Mesenchymal stem cell (in vitro differentiated cells and primary cell): ENCODE data around the gene SUPT3H.
"Not testable (repeated sequence)": the region's sequence is repeated elsewhere in the genome, so short reads cannot be mapped to it uniquely, and the experiment has no call there.

Experiments
- DNase-seq: peaks from one replicate; pipeline ENCODE4 v3.0.0-alpha.2; 2013
- H2AFZ ChIP-seq: one replicate; pipeline ENCODE4 v1.6.1; 2013; ENCODE audit warnings: low read depth, mild to moderate bottlenecking, control low read depth, inconsistent platforms, low read length, moderate library complexity
- H2AK5ac ChIP-seq: 2 replicates; pipeline ENCODE4 v1.6.1; 2013; ENCODE audit warnings: low read length, moderate library complexity, mild to moderate bottlenecking, inconsistent platforms; ENCODE audit not compliant: severe bottlenecking
- H2BK120ac ChIP-seq: one replicate; pipeline ENCODE4 v1.6.1; 2013; ENCODE audit warnings: low read depth, mild to moderate bottlenecking, inconsistent platforms, low read length, moderate library complexity
- H2BK12ac ChIP-seq, 2 experiments: one replicate each; pipeline ENCODE4 v1.6.1; 2013; ENCODE audit warnings: inconsistent platforms in 2 of 2, low read length in 2 of 2, mild to moderate bottlenecking in 2 of 2, moderate library complexity in 2 of 2, control low read depth in 1 of 2
- H2BK15ac ChIP-seq: one replicate; pipeline ENCODE4 v1.6.1; 2013; ENCODE audit warnings: mild to moderate bottlenecking, low read depth, inconsistent platforms; ENCODE audit not compliant: poor library complexity, severe bottlenecking
- H2BK5ac ChIP-seq: 2 replicates; pipeline ENCODE4 v1.6.1; 2013; ENCODE audit warnings: low read depth, mild to moderate bottlenecking, low read length, control low read depth, inconsistent platforms; ENCODE audit not compliant: poor library complexity, severe bottlenecking
- H3K14ac ChIP-seq, 2 experiments: one replicate each; pipeline ENCODE4 v1.6.1; 2013; ENCODE audit warnings: inconsistent platforms in 2 of 2, low read length in 2 of 2, control low read depth in 1 of 2, mild to moderate bottlenecking in 1 of 2, moderate library complexity in 1 of 2
- H3K18ac ChIP-seq, 2 experiments: one replicate each; pipeline ENCODE4 v1.6.1; 2013; ENCODE audit warnings: inconsistent platforms in 2 of 2, low read length in 2 of 2, control low read depth in 1 of 2, low read depth in 1 of 2, mild to moderate bottlenecking in 1 of 2
- H3K23ac ChIP-seq, 2 experiments: one replicate each; pipeline ENCODE4 v1.6.1; 2013; ENCODE audit warnings: inconsistent platforms in 2 of 2, low read length in 2 of 2, mild to moderate bottlenecking in 2 of 2, moderate library complexity in 2 of 2, control low read depth in 1 of 2
- H3K27ac ChIP-seq: 2 replicates; pipeline ENCODE4 v1.5.1; 2013; ENCODE audit warnings: mild to moderate bottlenecking, moderate library complexity, low read length, control low read depth, inconsistent platforms; ENCODE audit not compliant: poor library complexity, severe bottlenecking
- H3K27me3 ChIP-seq, 2 experiments: 2 replicates each; pipeline versions ENCODE4 v1.6.1 to v1.7.0; 2013; ENCODE audit warnings: low read length in 2 of 2, mild to moderate bottlenecking in 2 of 2, moderate library complexity in 2 of 2, control low read depth in 1 of 2, inconsistent platforms in 1 of 2; ENCODE audit not compliant: control insufficient read depth in 1 of 2, insufficient read depth in 1 of 2
- H3K36me3 ChIP-seq, 2 experiments: 2 replicates each; pipeline versions ENCODE4 v1.6.1 to v1.7.0; 2013; ENCODE audit warnings: low read length in 2 of 2, control low read depth in 1 of 2, inconsistent platforms in 1 of 2, low read depth in 1 of 2, mild to moderate bottlenecking in 1 of 2; ENCODE audit not compliant: insufficient read depth in 2 of 2, control insufficient read depth in 1 of 2
- H3K4ac ChIP-seq, 2 experiments: one replicate each; pipeline ENCODE4 v1.6.1; 2013; ENCODE audit warnings: inconsistent platforms in 2 of 2, low read length in 2 of 2, mild to moderate bottlenecking in 2 of 2, moderate library complexity in 2 of 2, control low read depth in 1 of 2, low read depth in 1 of 2
- H3K4me1 ChIP-seq: 2 replicates; pipeline ENCODE4 v1.6.1; 2013; ENCODE audit warnings: low read depth, low read length, control low read depth; ENCODE audit not compliant: control insufficient read depth, insufficient read depth
- H3K4me2 ChIP-seq: 2 replicates; pipeline ENCODE4 v1.6.1; 2013; ENCODE audit warnings: low read length, mild to moderate bottlenecking, inconsistent platforms; ENCODE audit not compliant: poor library complexity, severe bottlenecking
- H3K4me3 ChIP-seq, 2 experiments: 2 replicates each; pipeline versions ENCODE4 v1.5.1 to v1.7.0; 2013; ENCODE audit warnings: low read length in 2 of 2, mild to moderate bottlenecking in 2 of 2, control low read depth in 1 of 2, low read depth in 1 of 2; ENCODE audit not compliant: insufficient read depth in 1 of 2
- H3K79me1 ChIP-seq: replicated peaks from 2 replicates; pipeline ENCODE4 v1.6.1; 2013; ENCODE audit warnings: mild to moderate bottlenecking, control low read depth, low read length, inconsistent platforms; ENCODE audit not compliant: poor library complexity, severe bottlenecking
- H3K9ac ChIP-seq: 2 replicates; pipeline ENCODE4 v1.7.0; 2013; ENCODE audit warnings: mild to moderate bottlenecking, low read length, moderate library complexity
- H3K9me3 ChIP-seq: 2 replicates; pipeline ENCODE4 v1.7.0; 2013; ENCODE audit warnings: mild to moderate bottlenecking, low read length; ENCODE audit not compliant: control insufficient read depth
- H4K8ac ChIP-seq: one replicate; pipeline ENCODE4 v1.6.1; 2013; ENCODE audit warnings: inconsistent platforms, mild to moderate bottlenecking, low read length, moderate library complexity
- H4K91ac ChIP-seq: one replicate; pipeline ENCODE4 v1.6.1; 2013; ENCODE audit warnings: mild to moderate bottlenecking, low read length, inconsistent platforms
- WGBS: methylation state at CpG from one replicate; pipeline ENCODE4 v1.1.7; 2013; ENCODE audit warnings: mixed read lengths; 5-methylcytosine and 5-hydroxymethylcytosine counted together

Gene SUPT3H

DNA sequence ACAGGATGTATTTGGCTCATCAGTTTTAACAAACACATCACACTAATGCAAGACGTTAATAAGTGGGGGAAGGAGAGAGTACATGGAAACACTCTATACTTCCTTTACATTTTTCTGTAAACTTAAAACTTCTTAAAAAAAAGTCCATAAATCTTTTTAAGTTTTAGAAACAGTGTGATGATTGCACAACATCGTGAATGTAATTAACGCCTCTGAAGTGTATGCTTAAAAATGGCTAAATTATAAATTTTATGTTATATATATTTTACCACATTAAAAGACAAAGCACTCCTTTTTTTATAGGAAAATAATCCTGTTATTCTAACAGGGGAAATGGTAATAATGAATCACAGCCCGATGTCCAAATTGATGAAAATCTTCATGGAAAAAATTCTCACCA is 193.7 kb downstream of the SUPT3H start:
- Histone ChIP-seq H3K27ac (no peak overlapping the region), H3K23ac (no peak overlapping the region), H3K4me3 (no peak overlapping the region), H2BK120ac (no peak overlapping the region), H2BK12ac (no peak overlapping the region), H2AFZ (no peak overlapping the region), H3K18ac (no peak overlapping the region), H3K4me1 (no peaks in the 10 kb centered on the region), H3K14ac (no peak overlapping the region), H3K9ac (no peak overlapping the region), H3K27me3 (no peaks in the 10 kb centered on the region), H3K36me3 (no peaks in the 10 kb centered on the region), H3K4me2 (no peak overlapping the region), H3K4ac (no peak overlapping the region), H2BK15ac (no peak overlapping the region), H3K79me1 (peaks cover 6% of the 10 kb centered on the region), H2AK5ac (no peak overlapping the region), H4K8ac (no peak overlapping the region), H2BK5ac (no peak overlapping the region), H3K9me3 (no peaks in the 10 kb centered on the region), H4K91ac (no peak overlapping the region)
- no peak for DNase-seq
- no CpG with 5 or more reads among the region's 4 CpGs for WGBS

DNA sequence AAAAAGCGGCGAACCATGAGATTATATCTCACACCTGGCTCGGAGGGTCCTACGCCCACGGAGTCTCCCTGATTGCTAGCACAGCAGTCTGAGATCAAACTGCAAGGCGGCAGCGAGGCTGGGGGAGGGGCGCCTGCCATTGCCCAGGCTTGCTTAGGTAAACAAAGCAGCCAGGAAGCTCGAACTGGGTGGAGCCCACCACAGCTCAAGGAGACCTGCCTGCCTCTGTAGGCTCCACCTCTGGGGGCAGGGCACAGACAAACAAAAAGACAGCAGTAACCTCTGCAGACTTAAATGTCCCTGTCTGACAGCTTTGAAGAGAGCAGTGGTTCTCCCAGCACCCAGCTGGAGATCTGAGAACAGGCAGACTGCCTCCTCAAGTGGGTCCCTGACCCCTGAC is 201.4 kb downstream of the SUPT3H start:
- H2BK12ac ChIP-seq, H3K14ac ChIP-seq, H4K8ac ChIP-seq, H4K91ac ChIP-seq, H2AFZ ChIP-seq, H3K27ac ChIP-seq, H3K18ac ChIP-seq, DNase-seq, H3K9me3 ChIP-seq, H3K36me3 ChIP-seq, H2AK5ac ChIP-seq, H3K4me2 ChIP-seq, H3K23ac ChIP-seq, H2BK5ac ChIP-seq, H3K79me1 ChIP-seq, H2BK120ac ChIP-seq, H3K9ac ChIP-seq, H3K27me3 ChIP-seq, H3K4me3 ChIP-seq, H3K4me1 ChIP-seq, H2BK15ac ChIP-seq, H3K4ac ChIP-seq: not testable (repeated sequence)
- no CpG with 5 or more reads among the region's 9 CpGs for WGBS

DNA sequence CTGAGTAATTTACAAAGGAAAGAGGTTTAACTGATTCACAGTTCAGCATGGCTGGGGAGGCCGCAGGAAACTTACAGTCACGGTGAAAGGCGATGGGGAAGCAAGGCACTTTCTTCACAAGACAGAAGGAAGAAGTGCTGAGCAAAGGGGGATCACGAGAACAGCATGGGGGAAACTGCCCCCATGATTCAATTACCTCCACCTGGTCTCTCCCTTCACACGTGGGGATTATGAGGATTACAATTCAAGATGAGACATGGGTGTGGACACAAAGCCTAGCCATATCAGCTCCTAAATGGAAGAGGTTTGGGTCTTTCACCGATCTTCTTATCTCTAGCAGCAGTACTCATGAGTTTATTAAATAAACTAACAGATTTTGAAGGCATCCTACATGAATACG is 202.5 kb downstream of the SUPT3H start:
- no peak overlapping the region for H2AK5ac ChIP-seq
- WGBS = 95% methylated on average over 4 of the region's 7 CpGs

DNA sequence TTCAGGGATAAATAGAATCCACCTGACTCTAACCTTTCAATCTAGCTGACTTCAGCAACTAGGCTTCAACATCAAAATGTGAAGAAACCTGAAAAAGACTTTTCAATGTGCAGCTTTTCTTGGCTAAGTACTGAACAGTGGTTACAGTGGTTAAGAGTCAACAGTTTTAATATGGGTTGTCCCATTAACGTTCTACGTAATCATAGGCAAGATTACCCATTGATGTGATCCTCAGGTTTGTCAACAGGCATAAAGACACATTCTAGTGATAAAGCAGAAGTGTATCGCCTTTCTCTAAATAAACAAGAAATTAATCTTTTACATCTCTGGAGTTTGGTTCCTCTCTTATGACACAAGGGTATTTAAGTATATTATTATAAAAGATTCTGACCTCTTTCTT is 203.7 kb downstream of the SUPT3H start:
- Histone ChIP-seq H3K4me3 (no peak overlapping the region), H3K14ac (no peak overlapping the region), H4K8ac (no peak overlapping the region), H3K27ac (no peak overlapping the region), H3K4me1 (no peaks in the 10 kb centered on the region), H3K18ac (no peak overlapping the region), H2BK5ac (no peak overlapping the region), H3K9me3 (no peaks in the 10 kb centered on the region), H2BK120ac (no peak overlapping the region), H3K79me1 (peaks cover 2% of the 10 kb centered on the region), H3K27me3 (no peaks in the 10 kb centered on the region), H3K4ac (no peak overlapping the region), H2BK15ac (no peak overlapping the region), H3K9ac (no peak overlapping the region), H2AK5ac (no peak overlapping the region), H2AFZ (no peak overlapping the region), H2BK12ac (no peak overlapping the region), H3K4me2 (no peak overlapping the region), H3K23ac (no peak overlapping the region), H4K91ac (no peak overlapping the region), H3K36me3 (no peaks in the 10 kb centered on the region)
- DNase-seq = no peak
- 92% methylated on average over 2 of the region's 3 CpGs for WGBS

More for the DNA sequence above, 202.5 kb downstream of the SUPT3H start:
- Histone ChIP-seq H3K18ac (no peak overlapping the region), H2BK12ac (peak overlapping the region in 1 of 2 experiments; percentile 39), H3K27me3 (no peaks in the 10 kb centered on the region), H4K8ac (no peak overlapping the region), H2BK15ac (no peak overlapping the region), H3K9me3 (no peaks in the 10 kb centered on the region), H3K36me3 (no peaks in the 10 kb centered on the region), H3K4me3 (no peak overlapping the region), H2AFZ (no peak overlapping the region), H3K23ac (no peak overlapping the region), H2BK5ac (no peak overlapping the region), H3K9ac (no peak overlapping the region), H3K4ac (no peak overlapping the region), H4K91ac (no peak overlapping the region), H2BK120ac (no peak overlapping the region), H3K27ac (no peak overlapping the region), H3K79me1 (peaks cover 2% of the 10 kb centered on the region), H3K4me1 (no peaks in the 10 kb centered on the region), H3K14ac (no peak overlapping the region), H3K4me2 (no peak overlapping the region)
- no peak for DNase-seq
